ENCODE data around the gene KCNK5. TPM values are rescaled to one million over a fixed set of nuclear protein-coding genes. Genes with fewer than 3 reads are reported as not detected.

Gene KCNK5
- total RNA-seq, 1 experiment from 2014 or later, result 2.8 TPM

DNA sequence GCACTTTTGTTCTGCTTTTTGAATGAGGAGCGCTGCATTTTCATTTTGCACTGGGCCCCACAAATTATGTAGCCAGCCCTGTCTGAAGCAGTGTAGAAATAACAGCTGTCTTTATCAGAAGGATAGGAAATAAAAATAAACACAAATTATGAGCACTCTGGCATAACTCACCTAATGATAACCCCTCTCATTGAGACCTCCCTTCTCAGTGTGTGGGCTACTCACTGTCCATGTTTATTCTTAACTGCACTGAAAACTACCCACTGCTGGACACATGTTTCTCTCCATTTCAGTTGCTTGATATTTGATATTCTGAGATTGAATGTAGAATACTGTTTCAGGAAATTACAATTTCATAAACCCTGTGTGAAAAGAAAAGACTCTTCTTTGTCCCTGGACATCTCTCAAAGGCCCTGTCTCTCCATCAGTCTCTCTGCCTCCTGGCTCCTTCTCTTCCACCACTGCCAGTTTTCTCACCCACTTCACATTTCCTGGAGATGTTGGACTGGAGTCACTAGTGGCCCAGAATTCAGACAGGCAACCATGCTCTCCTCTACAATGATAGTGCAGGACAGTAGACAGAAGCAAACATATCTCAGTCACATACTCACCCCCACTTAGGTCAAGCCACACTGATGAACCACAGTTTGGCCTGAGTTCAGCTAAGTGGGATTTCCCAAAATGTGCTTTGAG lies 84.6 kb downstream of the KCNK5 start:
- H3K4me3 ChIP-seq, result no peak overlapping the region
- DNase-seq, result no peak
- H3K36me3 ChIP-seq, result no peaks in the 10 kb centered on the region
- H3K27me3 ChIP-seq, result peaks cover 51% of the 10 kb centered on the region
- no peaks in the 10 kb centered on the region for H3K9me3 ChIP-seq

DNA sequence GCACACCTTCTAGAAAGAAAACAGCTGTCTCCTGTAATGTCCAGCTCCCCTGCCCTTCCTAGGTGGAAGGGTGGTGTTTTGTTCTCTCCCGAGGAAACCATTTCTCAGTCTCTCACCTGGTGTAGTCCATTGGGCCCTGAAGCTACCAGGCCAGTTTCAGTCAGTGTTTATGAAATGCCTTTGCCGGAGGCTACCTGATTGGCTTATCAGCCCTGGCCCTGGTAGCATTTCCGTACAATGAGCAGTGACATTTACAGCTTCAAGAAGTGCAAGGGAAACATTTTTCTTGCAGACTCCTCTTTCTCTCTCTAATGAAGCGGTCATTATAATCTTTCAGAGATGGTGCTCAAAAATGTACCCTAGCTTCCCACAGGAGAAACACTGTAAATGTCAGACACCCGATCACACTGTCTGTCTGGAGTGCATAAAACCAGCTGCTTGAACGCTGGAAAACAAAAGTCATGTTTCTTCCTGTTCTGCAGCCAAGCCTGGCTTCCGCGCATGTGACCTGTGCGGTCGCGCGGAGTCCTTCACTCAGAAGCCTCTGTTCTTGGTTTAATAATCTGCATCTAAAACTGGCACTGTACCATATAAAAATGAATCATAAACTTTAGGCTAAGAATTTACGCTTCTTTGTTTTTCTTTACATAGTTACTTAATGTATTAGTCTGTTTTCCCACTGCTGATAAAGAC lies 85.9 kb downstream of the KCNK5 start:
- no peak overlapping the region for H3K4me3 ChIP-seq
- H3K36me3 ChIP-seq, result no peaks in the 10 kb centered on the region
- H3K27me3 ChIP-seq, result peaks cover 45% of the 10 kb centered on the region
- no peaks in the 10 kb centered on the region for H3K9me3 ChIP-seq
- DNase-seq, result no peak

DNA sequence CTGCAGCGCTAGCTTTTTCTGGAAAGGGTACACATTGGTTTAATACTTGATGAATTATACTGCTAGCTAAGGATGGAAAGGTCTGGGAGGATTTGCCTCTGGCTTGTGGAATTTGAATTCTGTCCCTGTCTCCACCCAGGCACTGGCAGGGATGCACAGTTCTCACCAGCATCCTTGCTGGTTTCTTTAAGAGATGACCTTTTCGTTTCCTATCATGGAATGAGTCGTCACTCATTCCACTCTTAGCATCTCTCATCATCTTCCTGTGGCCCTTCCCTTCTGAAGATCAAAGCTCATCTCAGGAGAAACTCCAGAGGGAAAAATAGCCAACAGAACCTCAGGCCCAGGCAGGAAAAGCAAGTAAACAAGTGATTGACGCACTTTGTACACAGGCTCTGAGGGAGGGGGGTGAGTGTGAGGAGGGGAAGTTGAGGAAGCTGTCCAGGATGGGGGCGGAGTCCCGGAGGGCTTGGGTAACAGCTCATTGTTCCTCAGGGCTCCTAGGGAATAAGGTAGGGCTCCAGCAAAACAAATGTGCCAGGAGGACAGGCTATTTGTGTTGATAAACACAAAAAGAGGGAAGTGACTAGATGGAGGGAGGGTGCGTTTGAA lies 88.6 kb downstream of the KCNK5 start:
- peaks cover 40% of the 10 kb centered on the region for H3K27me3 ChIP-seq
- H3K9me3 ChIP-seq, result peaks cover 7% of the 10 kb centered on the region
- H3K36me3 ChIP-seq, result no peaks in the 10 kb centered on the region
- DNase-seq, result no peak
- no peak overlapping the region for H3K4me3 ChIP-seq

Other genes with a start within 250 kb of the KCNK5 start
- not detected in 2 replicates for gene GLP1R, start 180.7 kb downstream of the KCNK5 start, total RNA-seq (2014; rRNA removed; shearing (Covaris generic); ENCODE audit: low replicate concordance)
- 48.8 and 57.2 TPM in 2 replicates for gene SAYSD1, start 114.3 kb downstream of the KCNK5 start, total RNA-seq (2014; rRNA removed; shearing (Covaris generic); ENCODE audit: low replicate concordance)
- gene KCNK17, start 84.9 kb upstream of the KCNK5 start, total RNA-seq (2014; rRNA removed; shearing (Covaris generic); ENCODE audit: low replicate concordance), result not detected in 2 replicates
- gene KCNK16, start 93.2 kb upstream of the KCNK5 start, total RNA-seq (2014; rRNA removed; shearing (Covaris generic); ENCODE audit: low replicate concordance), result not detected in 2 replicates

Data from MG63 (cell line).